ENCODE data around the gene PITX1.

Gene PITX1

DNA sequence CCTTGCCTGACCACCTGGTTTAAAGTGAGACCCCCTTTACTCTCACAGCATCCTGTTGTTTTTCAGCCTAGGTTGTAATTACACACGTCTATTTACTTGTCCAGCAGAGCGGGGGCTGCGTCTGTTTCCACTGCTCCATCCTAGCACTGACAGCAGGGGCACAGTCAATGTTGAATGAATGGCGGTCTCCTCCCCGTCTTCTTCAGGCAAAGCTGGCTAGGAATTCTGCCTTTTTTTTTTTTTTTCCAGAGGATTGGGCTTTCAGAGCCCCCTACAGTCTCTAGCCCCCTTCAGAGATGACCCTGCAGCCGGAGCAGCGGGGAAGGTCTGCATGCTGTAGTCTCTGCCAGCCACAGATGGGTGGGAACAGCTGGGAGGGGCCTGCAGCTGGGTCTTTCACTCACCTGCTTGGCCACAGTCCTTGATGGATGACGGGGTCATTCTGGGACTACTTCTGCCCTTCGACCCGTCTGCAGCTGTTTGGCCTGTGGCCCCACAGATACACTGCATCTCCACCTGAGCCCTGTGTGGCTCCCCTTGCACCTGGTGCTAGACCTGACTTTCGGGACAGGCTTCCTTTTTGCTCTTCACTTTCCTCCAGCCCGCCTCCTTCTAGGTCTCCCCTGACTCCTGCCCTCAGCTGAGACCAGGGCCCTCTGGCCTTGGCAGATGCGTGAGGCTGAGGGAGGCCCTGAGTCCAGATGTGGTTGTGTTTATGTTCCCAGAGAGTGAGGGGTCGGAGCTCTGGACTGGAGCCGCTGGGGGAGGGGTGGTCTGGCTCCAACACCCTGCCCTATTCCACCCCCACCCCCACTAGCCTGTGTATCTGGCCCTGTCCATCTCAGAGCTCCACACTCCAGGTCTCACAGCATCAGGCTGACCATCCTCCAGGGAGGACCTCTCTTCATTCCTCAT is 8.0 kb downstream of the PITX1 start:
- H3K9me3 ChIP-seq (ENCODE audit: low read depth, low read length): no peaks in the 10 kb centered on the region
- no peak overlapping the region for H3K27ac ChIP-seq
- no peak for TF ChIP-seq FOXP2 (optimal IDR thresholded peaks at IDR 0.05; ENCODE audit: control extremely low read depth, extremely low read length, insufficient read depth)
- TF ChIP-seq POLR2AphosphoS5 (IDR thresholded peaks at IDR 0.05; ENCODE audit: borderline replicate concordance, low read depth, low read length): no peak
- TF ChIP-seq EZH2 (IDR thresholded peaks at IDR 0.05): no peak
- peaks cover 8% of the 10 kb centered on the region; the same call in 1 of the 2 replicates for H3K36me3 ChIP-seq (ENCODE audit: insufficient read depth, low read length)
- H3K9ac ChIP-seq (ENCODE audit: insufficient read length): no peak overlapping the region
- no peak overlapping the region for H3K4me3 ChIP-seq
- DNase-seq (ENCODE audit: low read depth, low spot score): no peak

DNA sequence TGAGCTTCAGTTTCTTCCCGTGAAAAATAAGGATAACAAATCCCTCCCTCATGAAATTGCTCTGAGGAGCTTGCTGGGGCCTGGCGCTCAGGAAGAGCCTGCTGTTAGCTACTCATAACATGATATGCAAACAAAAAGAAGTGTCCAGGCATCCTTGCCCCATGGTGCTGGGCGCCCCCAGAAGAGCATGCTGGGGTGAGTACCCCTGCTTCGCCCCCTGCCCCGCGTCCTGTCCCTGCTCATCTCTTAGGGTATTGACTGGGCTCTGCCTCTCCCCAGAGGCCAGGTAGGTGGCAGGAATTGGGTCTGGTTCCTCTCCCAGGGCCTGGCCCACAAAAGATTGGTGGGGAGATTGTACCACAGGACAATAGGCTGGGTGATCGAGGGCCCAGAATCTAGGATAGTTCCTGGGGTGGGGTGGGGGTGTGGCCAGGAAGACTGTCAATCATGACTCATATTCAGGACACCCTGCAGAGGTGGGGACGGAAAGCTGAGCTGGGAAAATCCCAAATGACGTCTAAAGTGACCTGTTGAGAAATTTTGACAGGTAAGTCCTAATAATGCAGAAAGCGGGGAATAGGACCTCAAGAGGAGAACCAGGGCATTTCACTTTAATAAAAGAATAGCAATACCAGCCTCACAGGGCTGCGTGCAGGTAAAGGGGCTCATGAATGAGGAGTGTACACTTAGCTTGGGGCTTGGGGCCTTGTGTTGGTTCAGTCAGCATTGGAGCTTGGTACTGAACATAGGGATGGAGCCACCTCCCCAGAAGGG is 8.9 kb downstream of the PITX1 start:
- Histone ChIP-seq H3K9ac (ENCODE audit: insufficient read length) (no peak overlapping the region), H3K9me3 (ENCODE audit: low read depth, low read length) (no peaks in the 10 kb centered on the region), H3K36me3 (ENCODE audit: insufficient read depth, low read length) (peaks cover 8% of the 10 kb centered on the region; the same call in 1 of the 2 replicates), H3K4me3 (no peak overlapping the region), H3K27ac (no peak overlapping the region)
- DNase-seq (ENCODE audit: low read depth, low spot score): no peak
- TF ChIP-seq POLR2AphosphoS5 (IDR thresholded peaks at IDR 0.05; ENCODE audit: borderline replicate concordance, low read depth, low read length) (no peak), EZH2 (IDR thresholded peaks at IDR 0.05) (no peak), FOXP2 (optimal IDR thresholded peaks at IDR 0.05; ENCODE audit: control extremely low read depth, extremely low read length, insufficient read depth) (no peak)

DNA sequence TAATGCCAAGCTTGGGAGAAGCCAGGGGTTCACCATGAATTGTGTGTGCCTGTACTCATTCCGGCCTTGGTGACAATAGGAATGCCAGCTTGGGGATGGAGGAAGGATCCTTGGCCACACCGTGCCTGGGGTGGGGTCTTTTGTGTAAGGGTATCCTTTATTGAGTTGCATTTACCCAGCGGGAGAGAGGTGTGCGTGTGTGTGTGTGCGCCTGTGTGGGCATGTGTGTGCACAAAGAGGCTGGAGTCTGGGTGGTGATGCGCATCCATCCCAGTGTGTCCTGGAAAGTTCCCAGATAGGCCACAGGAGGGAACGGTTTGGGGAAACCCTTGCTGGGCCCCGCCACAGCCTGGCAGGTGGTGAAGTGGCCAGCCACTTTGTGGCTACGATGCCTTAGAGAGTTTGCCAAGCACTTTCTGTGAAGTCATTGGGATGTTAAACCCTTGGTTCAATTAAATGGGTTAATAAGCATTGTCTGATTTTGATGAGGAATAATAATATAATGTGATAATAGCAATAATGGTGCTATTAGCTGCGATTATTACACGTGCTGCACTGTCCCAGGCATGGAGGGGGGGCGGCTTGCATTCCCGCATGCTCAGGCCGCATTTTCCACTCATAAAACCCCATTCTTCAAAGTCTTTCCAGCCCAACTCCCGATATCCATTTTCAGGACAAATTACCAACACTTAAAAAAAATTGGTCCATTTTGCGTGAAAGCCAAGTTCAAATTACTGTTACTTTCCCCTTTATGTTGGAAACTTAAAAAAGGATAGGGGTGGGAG is 13.7 kb downstream of the PITX1 start:
- Histone ChIP-seq H3K36me3 (ENCODE audit: insufficient read depth, low read length) (no peaks in the 10 kb centered on the region), H3K9ac (ENCODE audit: insufficient read length) (no peak overlapping the region), H3K9me3 (ENCODE audit: low read depth, low read length) (no peaks in the 10 kb centered on the region), H3K27ac (no peak overlapping the region), H3K4me3 (no peak overlapping the region)
- TF ChIP-seq EZH2 (IDR thresholded peaks at IDR 0.05): no peak
- no peak for TF ChIP-seq POLR2AphosphoS5 (IDR thresholded peaks at IDR 0.05; ENCODE audit: borderline replicate concordance, low read depth, low read length)
- TF ChIP-seq FOXP2 (optimal IDR thresholded peaks at IDR 0.05; ENCODE audit: control extremely low read depth, extremely low read length, insufficient read depth): no peak
- DNase-seq (ENCODE audit: low read depth, low spot score): no peak

DNA sequence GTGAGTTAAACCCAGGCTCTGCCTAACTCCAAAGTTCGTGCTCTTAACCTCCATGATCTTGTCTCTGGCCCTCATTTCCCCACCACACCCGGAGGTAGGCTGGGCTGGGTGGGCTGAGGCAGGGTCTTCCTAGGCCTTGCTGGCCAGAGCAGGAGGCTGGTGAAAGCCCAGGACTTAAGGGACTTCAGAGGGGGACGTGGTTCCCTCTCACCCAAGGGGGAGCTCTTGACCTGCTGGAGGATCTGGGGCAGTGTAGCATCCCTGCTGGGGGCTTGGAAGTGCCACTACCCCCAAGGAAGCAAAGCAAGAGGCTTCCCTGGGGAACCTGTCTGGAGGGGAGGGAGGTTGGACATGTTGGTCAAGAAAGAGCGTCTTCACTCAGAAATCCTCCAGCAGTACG is 14.7 kb downstream of the PITX1 start:
- H3K9ac ChIP-seq (ENCODE audit: insufficient read length): no peak overlapping the region
- no peak overlapping the region for H3K4me3 ChIP-seq
- no peaks in the 10 kb centered on the region for H3K36me3 ChIP-seq (ENCODE audit: insufficient read depth, low read length)
- H3K27ac ChIP-seq: no peak overlapping the region
- TF ChIP-seq EZH2 (IDR thresholded peaks at IDR 0.05) (no peak), FOXP2 (optimal IDR thresholded peaks at IDR 0.05; ENCODE audit: control extremely low read depth, extremely low read length, insufficient read depth) (no peak), POLR2AphosphoS5 (IDR thresholded peaks at IDR 0.05; ENCODE audit: borderline replicate concordance, low read depth, low read length) (no peak)
- DNase-seq (ENCODE audit: low read depth, low spot score): no peak
- no peaks in the 10 kb centered on the region for H3K9me3 ChIP-seq (ENCODE audit: low read depth, low read length)

DNA sequence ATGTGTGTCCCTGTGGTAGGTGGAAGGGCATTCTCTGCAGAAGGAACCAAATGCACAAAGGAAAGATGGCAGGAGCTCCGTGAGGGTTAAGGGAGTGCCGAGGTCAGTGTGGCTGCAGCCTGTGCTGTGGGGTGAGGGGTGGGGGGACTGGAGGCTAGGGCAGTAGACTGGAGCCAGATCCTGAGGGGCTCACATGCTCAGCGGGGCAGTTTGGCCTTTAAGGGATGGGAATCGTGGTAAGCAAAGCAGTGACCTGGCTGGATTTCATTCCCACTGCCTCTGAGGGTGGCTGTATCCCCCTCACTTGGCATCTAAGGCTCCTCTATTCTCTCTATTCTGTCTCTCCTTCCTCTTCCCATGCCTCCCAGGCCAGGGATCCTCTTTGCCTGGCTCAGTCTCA is 15.6 kb downstream of the PITX1 start:
- no peak for DNase-seq (ENCODE audit: low read depth, low spot score)
- TF ChIP-seq POLR2AphosphoS5 (IDR thresholded peaks at IDR 0.05; ENCODE audit: borderline replicate concordance, low read depth, low read length) (no peak), FOXP2 (optimal IDR thresholded peaks at IDR 0.05; ENCODE audit: control extremely low read depth, extremely low read length, insufficient read depth) (no peak), EZH2 (IDR thresholded peaks at IDR 0.05) (no peak)

DNA sequence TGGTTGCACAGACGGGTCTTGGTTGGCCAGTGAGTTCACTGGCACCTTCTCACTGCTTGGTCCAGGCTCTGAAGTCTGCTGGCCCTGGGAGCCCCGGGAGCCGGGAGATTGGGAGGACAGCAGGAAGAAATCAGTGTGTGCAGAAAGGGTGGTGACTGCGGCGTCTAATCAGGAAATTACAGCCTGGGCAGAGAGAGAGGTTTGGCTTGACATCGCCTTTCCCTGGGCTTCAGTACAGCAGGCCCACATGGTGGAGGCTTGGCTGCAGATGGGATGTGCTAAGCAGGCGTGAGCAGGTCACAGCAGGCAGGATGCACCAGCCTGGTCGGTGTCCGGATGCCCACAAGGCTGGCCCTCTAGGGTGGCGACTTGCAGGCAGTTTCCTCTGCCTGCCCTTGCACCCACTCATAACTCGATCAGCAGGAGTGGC is 17.2 kb downstream of the PITX1 start:
- H3K9ac ChIP-seq (ENCODE audit: insufficient read length): no peak overlapping the region

More for the DNA sequence above, 15.6 kb downstream of the PITX1 start:
- Histone ChIP-seq H3K9ac (ENCODE audit: insufficient read length) (no peak overlapping the region), H3K36me3 (ENCODE audit: insufficient read depth, low read length) (no peaks in the 10 kb centered on the region), H3K4me3 (no peak overlapping the region), H3K27ac (no peak overlapping the region), H3K9me3 (ENCODE audit: low read depth, low read length) (no peaks in the 10 kb centered on the region)

DNA sequence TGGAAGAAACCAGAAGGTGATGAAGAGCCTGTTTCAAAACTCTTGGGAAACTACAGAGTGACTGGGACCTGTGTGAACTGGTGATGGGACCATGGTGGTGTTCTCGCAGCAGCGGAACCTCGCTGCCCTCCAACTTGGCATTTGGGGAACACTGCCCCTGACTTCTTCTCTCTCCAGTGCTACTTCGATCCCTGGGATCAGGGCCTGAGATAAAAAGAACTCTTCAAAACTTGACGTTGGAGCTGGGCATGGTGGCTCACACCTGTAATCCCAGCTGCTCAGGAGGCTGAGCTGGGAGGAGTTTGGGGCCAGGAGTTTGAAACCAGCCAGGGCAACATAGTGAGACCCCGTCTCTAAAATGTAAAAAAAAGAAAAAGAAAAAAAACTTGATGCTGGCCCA is 18.1 kb downstream of the PITX1 start:
- TF ChIP-seq EZH2 (IDR thresholded peaks at IDR 0.05) (no peak), POLR2AphosphoS5 (IDR thresholded peaks at IDR 0.05; ENCODE audit: borderline replicate concordance, low read depth, low read length) (no peak), FOXP2 (optimal IDR thresholded peaks at IDR 0.05; ENCODE audit: control extremely low read depth, extremely low read length, insufficient read depth) (no peak)
- Histone ChIP-seq H3K36me3 (ENCODE audit: insufficient read depth, low read length) (no peaks in the 10 kb centered on the region), H3K4me3 (no peak overlapping the region), H3K9me3 (ENCODE audit: low read depth, low read length) (no peaks in the 10 kb centered on the region), H3K27ac (no peak overlapping the region), H3K9ac (ENCODE audit: insufficient read length) (no peak overlapping the region)
- DNase-seq (ENCODE audit: low read depth, low spot score): no peak

More for the DNA sequence above, 17.2 kb downstream of the PITX1 start:
- H3K4me3 ChIP-seq: no peak overlapping the region
- no peaks in the 10 kb centered on the region for H3K36me3 ChIP-seq (ENCODE audit: insufficient read depth, low read length)
- TF ChIP-seq POLR2AphosphoS5 (IDR thresholded peaks at IDR 0.05; ENCODE audit: borderline replicate concordance, low read depth, low read length): no peak
- H3K27ac ChIP-seq: no peak overlapping the region
- no peaks in the 10 kb centered on the region for H3K9me3 ChIP-seq (ENCODE audit: low read depth, low read length)
- DNase-seq (ENCODE audit: low read depth, low spot score): no peak

Data from SK-N-MC (cell line).